Umbilical cord (tissue), 2 donors: ENCODE measurements around the gene HSD3B7. TPM values are rescaled to one million over a fixed set of nuclear protein-coding genes. Genes with fewer than 3 reads are reported as not detected.
A peak's percentile ranks its signal among the peaks of the same experiment; 100 is the strongest.
"Not testable (repeated sequence)": the region's sequence is repeated elsewhere in the genome, so short reads cannot be mapped to it uniquely, and the experiment has no call there.

Experiments
- DNase-seq: peaks from one replicate; pipeline ENCODE4 v3.0.0-alpha.2; 2015; ENCODE audit warnings: low spot score
- total RNA-seq: library from RNA; depleted of rRNA; stranded (reverse); fragments of >200 nt; gene quantifications from one replicate; pipeline ENCODE4 v1.2.3, GENCODE V29; 2014; ENCODE audit warnings: low replicate concordance; ENCODE audit not compliant: insufficient read depth

HSD3B7 gene
- total RNA-seq, 1 donor from 2014 or later: 26.0 TPM

- no peak for DNase-seq
These were observed 14.1 kb downstream of the HSD3B7 start for GRCh38 chr16:30998852-30999761.

DNA sequence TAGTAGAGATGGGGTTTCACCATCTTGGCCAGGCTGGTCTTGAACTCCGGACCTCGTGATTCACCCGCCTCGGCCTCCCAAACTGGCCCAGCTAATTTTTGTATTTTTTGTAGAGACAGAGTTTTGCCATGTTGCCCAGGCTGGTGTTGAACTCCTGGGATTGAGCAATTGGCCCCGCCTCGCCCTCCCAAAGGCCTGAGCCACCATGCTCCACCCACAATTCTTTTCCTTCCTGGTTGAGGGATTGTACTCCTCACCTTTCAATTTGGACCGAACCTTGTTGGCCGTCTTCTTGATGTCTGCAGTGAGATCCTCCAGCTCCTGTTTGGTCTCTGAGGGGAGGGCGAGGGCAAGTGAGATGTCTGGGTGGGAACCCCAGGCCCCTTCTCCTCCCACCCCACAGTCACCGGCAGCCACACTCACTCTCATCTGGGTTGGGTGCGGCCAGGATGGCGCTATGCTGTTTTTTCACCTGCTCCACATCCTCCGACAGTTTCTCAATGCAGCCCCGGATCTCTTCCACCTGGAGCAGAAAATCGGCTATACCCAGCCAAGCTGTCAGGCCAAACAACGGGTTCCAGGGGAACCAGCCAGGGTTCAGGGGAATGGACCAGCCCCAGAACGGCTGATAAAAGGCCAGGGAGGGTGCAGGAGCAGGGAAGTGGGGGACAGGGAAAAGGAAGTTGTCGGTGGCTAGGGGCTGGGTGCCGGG is 15.8 kb downstream of the HSD3B7 start:
- DNase-seq: no peak

- DNase-seq: no peak
These were observed 16.7 kb downstream of the HSD3B7 start for GRCh38 chr16:31001507-31002249.

- peak; percentile 62 for DNase-seq
These were observed 17.3 kb downstream of the HSD3B7 start for GRCh38 chr16:31002250-31002700.

DNA sequence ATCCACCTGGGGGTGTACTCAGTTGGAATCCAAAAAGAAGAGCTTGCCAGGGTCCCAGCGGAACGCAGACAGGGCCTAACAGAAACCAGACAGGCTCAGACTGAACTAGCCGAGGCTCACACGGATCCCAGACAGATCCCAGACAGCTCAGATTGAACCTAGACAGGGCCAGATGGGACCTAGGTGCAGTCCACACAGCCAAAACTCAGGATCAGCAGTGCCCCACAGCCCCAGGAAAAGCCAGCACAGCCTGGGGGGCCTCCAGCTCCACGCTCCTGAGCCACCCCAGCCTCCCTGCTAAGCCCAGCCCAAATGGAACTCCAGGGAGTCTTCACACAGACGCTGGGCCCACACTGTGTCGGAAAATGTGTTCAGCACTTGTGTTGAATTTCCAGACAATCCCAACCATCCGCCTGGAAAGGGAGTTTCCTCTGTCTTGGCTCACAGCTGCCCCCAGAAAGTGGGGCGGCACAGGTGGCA is 17.9 kb downstream of the HSD3B7 start:
- DNase-seq: peak; percentile 24

DNA sequence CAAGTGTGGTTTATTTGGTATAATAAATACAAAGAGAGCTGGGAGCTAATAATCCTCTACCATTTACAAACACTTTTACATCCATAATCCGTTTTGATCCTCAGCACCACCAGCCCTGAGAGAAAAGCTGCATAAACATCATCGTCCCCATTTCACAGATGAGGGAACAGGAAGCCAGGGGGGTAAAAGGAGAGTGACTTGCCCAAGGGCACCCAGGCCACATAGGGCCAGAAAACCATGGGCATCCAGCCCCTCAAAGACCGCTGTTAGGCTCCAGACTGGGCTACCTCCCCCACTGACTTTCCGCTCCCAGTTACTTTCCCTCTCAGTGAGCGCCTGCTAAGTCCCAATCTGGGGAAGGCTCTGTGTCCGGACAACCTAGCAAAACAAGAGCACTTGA is 18.7 kb downstream of the HSD3B7 start:
- no peak for DNase-seq

DNA sequence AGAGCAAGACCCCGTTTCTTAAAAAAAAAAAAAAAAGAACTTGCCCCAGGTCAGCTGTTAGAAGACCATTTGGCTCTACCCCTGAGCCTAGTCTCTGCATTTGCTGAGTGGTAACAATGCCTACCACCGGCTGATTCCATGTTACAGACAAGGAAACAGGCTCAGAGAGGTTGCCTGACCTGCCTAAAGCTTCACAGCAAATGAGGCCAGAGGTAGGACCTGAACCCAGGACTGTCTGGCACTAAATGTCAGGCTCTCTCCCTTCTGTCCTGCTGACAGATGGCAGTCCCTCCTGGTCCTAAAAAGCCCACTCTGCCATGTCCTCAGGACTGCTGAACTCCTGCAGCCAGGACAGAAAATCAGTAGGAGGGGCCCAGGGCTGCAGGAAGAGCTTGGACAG is 19.7 kb downstream of the HSD3B7 start:
- DNase-seq: no peak

- DNase-seq: no peak
These were observed 20.5 kb downstream of the HSD3B7 start for GRCh38 chr16:31005350-31006085.

DNA sequence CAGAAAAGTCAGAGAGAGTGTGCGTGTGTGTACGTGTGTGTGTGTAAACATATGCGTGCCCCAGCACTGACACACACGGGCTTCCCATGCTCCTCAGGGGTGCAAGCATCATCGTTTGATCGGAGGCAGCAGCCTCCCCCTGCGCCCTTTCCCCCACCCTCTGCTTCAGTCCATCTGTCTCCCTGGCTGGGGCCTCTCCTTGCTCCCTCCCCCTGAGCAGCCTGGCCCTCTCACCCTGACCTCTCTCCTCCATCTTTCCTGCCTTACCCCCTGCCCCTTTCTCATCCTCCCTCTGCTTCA is 21.0 kb downstream of the HSD3B7 start:
- no peak for DNase-seq

- no peak for DNase-seq
These were observed 21.6 kb downstream of the HSD3B7 start for GRCh38 chr16:31006589-31006988.

- DNase-seq: no peak
These were observed 22.7 kb downstream of the HSD3B7 start for GRCh38 chr16:31007684-31008083.

DNA sequence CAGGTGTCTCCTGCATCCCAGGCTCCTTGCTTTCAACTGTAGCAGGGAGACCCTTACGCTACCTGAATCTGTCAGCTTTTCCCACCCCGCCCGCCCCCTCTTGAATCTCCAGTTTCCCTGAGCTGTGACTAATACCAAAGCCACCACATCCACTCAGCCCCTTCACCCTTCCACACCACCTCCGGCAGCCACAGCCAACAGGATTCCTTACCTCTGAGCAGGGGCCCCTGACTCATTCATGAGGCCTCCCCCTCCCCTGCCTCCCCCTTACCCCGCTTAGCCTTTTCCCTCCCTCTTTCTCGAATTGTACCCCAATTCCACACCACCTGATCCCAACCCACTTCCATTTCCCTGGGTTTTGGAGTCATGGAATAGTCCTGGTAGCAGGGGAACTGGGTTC is 23.1 kb downstream of the HSD3B7 start:
- no peak for DNase-seq

- no peak for DNase-seq
These were observed 23.5 kb downstream of the HSD3B7 start for GRCh38 chr16:31008551-31008950.

GRCh38 chr16:31009120-31009519 is 24.1 kb downstream of the HSD3B7 start:
- DNase-seq: no peak

GRCh38 chr16:31009894-31010584 is 25.0 kb downstream of the HSD3B7 start:
- no peak for DNase-seq

GRCh38 chr16:31010585-31011325 is 25.7 kb downstream of the HSD3B7 start, which contains the start of gene STX1B:
STX1B (minus strand) TSS chr16:31010638; CDS start chr16:31010396, 242 bp downstream.
- no peak for DNase-seq

GRCh38 chr16:31011815-31012214 is 26.8 kb downstream of the HSD3B7 start:
- not testable (repeated sequence) for DNase-seq

- not testable (repeated sequence) for DNase-seq
These were observed 28.3 kb downstream of the HSD3B7 start for GRCh38 chr16:31013292-31013691.

GRCh38 chr16:31016018-31016417 is 31.0 kb downstream of the HSD3B7 start:
- no peak for DNase-seq

- not testable (repeated sequence) for DNase-seq
These were observed 32.7 kb downstream of the HSD3B7 start for GRCh38 chr16:31017756-31018155.
